Measurements from ENCODE around the gene ALB.

Gene ALB

DNA sequence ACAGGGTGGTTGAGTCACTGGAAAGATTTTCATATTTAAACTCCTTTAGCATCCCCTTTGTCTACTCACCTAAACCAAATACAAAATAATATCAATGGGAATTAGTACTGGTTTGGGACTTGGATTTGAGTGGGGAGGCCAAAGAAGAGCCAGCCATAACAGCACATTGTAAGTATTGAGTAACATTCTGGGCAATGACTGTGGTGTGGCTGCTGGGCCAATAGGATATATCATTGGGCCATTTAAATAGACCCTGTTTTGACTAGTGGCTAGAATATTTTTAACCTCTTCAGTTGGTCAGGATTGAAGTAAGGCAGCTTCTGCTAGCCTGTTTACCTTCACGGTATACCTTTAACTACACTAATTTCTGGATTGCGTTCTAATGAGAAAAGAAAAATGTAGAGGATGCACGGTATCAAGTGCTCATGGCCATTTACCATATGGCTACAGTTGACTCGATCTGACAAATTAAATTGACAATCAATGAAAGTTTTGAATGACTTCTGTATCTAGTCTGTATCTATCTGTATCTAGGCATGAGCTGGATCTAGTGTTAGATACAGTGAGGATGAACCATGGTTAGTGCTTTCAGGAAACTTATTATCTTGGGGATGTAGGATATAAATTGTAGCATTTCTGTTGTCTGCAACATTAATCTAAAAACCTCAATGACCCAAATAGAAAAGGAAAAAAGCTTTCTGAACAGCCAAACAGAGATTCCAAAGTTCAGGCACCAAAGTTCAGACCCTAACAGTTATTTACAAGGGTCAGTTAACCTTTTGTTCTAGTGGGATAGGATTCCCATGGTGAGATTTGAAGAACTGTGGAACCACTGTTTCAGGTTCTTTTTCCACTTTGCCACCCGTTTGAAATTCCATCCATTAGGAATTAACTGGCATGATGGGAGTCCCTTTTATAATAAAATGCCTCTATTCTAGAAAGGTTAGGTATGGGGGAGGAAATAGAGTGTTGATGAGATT lies 6.8 kb upstream of the ALB start:
- Mint-ChIP-seq H3K27ac (no peak overlapping the region), H3K27me3 (peaks cover 20% of the 10 kb centered on the region), H3K9me3 (no peaks in the 10 kb centered on the region), H3K36me3 (no peaks in the 10 kb centered on the region), H3K4me3 (no peak overlapping the region), H3K4me1 (no peaks in the 10 kb centered on the region)
- ATAC-seq = no peak

DNA sequence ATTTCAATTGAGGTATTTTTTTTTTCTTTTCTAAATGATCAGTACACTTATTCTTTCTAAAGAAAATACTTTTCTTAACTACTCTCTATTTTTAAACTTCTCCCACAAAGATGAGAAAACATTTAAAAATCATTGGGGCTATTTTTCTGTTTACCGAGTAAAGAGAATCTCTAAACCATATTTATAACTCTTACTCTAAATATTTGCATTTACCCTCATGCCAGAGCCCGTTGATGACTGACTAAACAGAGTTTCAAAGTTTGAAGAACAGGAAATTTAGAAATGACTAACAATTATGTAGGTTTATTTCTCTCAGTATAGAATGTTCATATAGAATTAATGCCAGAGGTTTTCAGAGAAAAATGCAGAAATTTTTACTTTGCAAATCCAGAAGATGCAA lies 2.7 kb upstream of the ALB start:
- Mint-ChIP-seq H3K27ac (no peak overlapping the region), H3K4me1 (no peaks in the 10 kb centered on the region), H3K4me3 (no peak overlapping the region), H3K27me3 (peaks cover 20% of the 10 kb centered on the region), H3K9me3 (no peaks in the 10 kb centered on the region), H3K36me3 (no peaks in the 10 kb centered on the region)
- ATAC-seq = no peak

DNA sequence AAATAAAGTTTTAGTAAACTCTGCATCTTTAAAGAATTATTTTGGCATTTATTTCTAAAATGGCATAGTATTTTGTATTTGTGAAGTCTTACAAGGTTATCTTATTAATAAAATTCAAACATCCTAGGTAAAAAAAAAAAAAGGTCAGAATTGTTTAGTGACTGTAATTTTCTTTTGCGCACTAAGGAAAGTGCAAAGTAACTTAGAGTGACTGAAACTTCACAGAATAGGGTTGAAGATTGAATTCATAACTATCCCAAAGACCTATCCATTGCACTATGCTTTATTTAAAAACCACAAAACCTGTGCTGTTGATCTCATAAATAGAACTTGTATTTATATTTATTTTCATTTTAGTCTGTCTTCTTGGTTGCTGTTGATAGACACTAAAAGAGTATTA lies 370 bp downstream of the ALB start:
- Mint-ChIP-seq H3K9me3 (no peaks in the 10 kb centered on the region), H3K4me3 (no peak overlapping the region)
- ATAC-seq = no peak

GRCh38 chr4:73405138-73405537 lies 1.1 kb downstream of the ALB start:
- no peak for ATAC-seq
- Mint-ChIP-seq H3K36me3 (no peaks in the 10 kb centered on the region), H3K4me1 (no peaks in the 10 kb centered on the region), H3K4me3 (no peak overlapping the region), H3K27me3 (no peaks in the 10 kb centered on the region), H3K9me3 (no peaks in the 10 kb centered on the region), H3K27ac (no peak overlapping the region)

More for the DNA sequence above, 370 bp downstream of the ALB start:
- Mint-ChIP-seq H3K27me3 (no peaks in the 10 kb centered on the region), H3K27ac (no peak overlapping the region), H3K4me1 (no peaks in the 10 kb centered on the region), H3K36me3 (no peaks in the 10 kb centered on the region)

DNA sequence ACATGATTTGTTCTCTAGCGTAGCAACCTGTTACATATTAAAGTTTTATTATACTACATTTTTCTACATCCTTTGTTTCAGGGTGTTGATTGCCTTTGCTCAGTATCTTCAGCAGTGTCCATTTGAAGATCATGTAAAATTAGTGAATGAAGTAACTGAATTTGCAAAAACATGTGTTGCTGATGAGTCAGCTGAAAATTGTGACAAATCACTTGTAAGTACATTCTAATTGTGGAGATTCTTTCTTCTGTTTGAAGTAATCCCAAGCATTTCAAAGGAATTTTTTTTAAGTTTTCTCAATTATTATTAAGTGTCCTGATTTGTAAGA lies 2.4 kb downstream of the ALB start:
- Mint-ChIP-seq H3K4me3 (no peak overlapping the region), H3K27ac (no peak overlapping the region), H3K9me3 (no peaks in the 10 kb centered on the region), H3K36me3 (no peaks in the 10 kb centered on the region), H3K27me3 (no peaks in the 10 kb centered on the region), H3K4me1 (no peaks in the 10 kb centered on the region)
- ATAC-seq = no peak

DNA sequence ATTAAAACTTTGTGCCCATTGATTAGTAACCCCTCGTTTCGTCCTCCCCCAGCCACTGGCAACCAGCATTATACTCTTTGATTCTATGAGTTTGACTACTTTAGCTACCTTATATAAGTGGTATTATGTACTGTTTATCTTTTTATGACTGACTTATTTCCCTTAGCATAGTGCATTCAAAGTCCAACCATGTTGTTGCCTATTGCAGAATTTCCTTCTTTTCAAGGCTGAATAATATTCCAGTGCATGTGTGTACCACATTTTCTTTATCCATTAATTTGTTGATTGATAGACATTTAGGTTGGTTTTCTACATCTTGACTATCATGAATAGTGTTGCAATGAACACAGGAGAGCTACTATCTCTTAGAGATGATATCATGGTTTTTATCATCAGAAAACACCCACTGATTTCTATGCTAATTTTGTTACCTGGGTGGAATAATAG lies 3.2 kb downstream of the ALB start:
- Mint-ChIP-seq H3K9me3 (no peaks in the 10 kb centered on the region), H3K27me3 (no peaks in the 10 kb centered on the region), H3K4me1 (no peaks in the 10 kb centered on the region), H3K4me3 (no peak overlapping the region), H3K27ac (no peak overlapping the region), H3K36me3 (no peaks in the 10 kb centered on the region)
- ATAC-seq = no peak

GRCh38 chr4:73408181-73408867 lies 4.2 kb downstream of the ALB start:
- H3K9me3 Mint-ChIP-seq = no peaks in the 10 kb centered on the region
- no peak overlapping the region for H3K4me3 Mint-ChIP-seq
- no peak overlapping the region for H3K27ac Mint-ChIP-seq
- H3K4me1 Mint-ChIP-seq = no peaks in the 10 kb centered on the region
- ATAC-seq = no peak
- H3K36me3 Mint-ChIP-seq = no peaks in the 10 kb centered on the region
- H3K27me3 Mint-ChIP-seq = no peaks in the 10 kb centered on the region

DNA sequence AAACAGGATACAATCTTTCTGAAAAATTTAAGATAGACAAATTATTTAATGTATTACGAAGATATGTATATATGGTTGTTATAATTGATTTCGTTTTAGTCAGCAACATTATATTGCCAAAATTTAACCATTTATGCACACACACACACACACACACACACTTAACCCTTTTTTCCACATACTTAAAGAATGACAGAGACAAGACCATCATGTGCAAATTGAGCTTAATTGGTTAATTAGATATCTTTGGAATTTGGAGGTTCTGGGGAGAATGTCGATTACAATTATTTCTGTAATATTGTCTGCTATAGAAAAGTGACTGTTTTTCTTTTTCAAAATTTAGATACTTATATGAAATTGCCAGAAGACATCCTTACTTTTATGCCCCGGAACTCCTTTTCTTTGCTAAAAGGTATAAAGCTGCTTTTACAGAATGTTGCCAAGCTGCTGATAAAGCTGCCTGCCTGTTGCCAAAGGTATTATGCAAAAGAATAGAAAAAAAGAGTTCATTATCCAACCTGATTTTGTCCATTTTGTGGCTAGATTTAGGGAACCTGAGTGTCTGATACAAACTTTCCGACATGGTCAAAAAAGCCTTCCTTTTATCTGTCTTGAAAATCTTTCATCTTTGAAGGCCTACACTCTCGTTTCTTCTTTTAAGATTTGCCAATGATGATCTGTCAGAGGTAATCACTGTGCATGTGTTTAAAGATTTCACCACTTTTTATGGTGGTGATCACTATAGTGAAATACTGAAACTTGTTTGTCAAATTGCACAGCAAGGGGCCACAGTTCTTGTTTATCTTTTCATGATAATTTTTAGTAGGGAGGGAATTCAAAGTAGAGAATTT lies 5.2 kb downstream of the ALB start:
- Mint-ChIP-seq H3K4me3 (no peak overlapping the region), H3K27me3 (no peaks in the 10 kb centered on the region), H3K27ac (no peak overlapping the region), H3K36me3 (no peaks in the 10 kb centered on the region), H3K9me3 (no peaks in the 10 kb centered on the region), H3K4me1 (no peaks in the 10 kb centered on the region)
- ATAC-seq = no peak

DNA sequence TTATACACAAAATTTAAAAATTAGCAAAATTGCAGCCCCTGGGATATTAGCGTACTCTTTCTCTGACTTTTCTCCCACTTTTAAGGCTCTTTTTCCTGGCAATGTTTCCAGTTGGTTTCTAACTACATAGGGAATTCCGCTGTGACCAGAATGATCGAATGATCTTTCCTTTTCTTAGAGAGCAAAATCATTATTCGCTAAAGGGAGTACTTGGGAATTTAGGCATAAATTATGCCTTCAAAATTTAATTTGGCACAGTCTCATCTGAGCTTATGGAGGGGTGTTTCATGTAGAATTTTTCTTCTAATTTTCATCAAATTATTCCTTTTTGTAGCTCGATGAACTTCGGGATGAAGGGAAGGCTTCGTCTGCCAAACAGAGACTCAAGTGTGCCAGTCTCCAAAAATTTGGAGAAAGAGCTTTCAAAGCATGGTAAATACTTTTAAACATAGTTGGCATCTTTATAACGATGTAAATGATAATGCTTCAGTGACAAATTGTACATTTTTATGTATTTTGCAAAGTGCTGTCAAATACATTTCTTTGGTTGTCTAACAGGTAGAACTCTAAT lies 6.0 kb downstream of the ALB start:
- no peaks in the 10 kb centered on the region for H3K4me1 Mint-ChIP-seq
- no peaks in the 10 kb centered on the region for H3K9me3 Mint-ChIP-seq
- H3K36me3 Mint-ChIP-seq = no peaks in the 10 kb centered on the region
- H3K27ac Mint-ChIP-seq = no peak overlapping the region
- H3K4me3 Mint-ChIP-seq = no peak overlapping the region
- ATAC-seq = no peak
- no peaks in the 10 kb centered on the region for H3K27me3 Mint-ChIP-seq

GRCh38 chr4:73410916-73411730 lies 7.0 kb downstream of the ALB start:
- H3K27ac Mint-ChIP-seq = no peak overlapping the region
- H3K27me3 Mint-ChIP-seq = no peaks in the 10 kb centered on the region
- no peaks in the 10 kb centered on the region for H3K4me1 Mint-ChIP-seq
- H3K36me3 Mint-ChIP-seq = no peaks in the 10 kb centered on the region
- H3K9me3 Mint-ChIP-seq = no peaks in the 10 kb centered on the region
- no peak for ATAC-seq
- H3K4me3 Mint-ChIP-seq = no peak overlapping the region

- no peaks in the 10 kb centered on the region for H3K27me3 Mint-ChIP-seq
These were observed 7.8 kb downstream of the ALB start for GRCh38 chr4:73411731-73412414.

DNA sequence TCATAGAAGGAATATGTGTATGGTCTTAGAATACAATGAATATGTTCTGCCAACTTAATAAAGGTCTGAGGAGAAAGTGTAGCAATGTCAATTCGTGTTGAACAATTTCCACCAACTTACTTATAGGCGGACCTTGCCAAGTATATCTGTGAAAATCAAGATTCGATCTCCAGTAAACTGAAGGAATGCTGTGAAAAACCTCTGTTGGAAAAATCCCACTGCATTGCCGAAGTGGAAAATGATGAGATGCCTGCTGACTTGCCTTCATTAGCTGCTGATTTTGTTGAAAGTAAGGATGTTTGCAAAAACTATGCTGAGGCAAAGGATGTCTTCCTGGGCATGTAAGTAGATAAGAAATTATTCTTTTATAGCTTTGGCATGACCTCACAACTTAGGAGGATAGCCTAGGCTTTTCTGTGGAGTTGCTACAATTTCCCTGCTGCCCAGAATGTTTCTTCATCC lies 9.2 kb downstream of the ALB start:
- H3K27me3 Mint-ChIP-seq = no peaks in the 10 kb centered on the region
- no peak overlapping the region for H3K4me3 Mint-ChIP-seq
- H3K36me3 Mint-ChIP-seq = no peaks in the 10 kb centered on the region
- H3K4me1 Mint-ChIP-seq = no peaks in the 10 kb centered on the region
- no peaks in the 10 kb centered on the region for H3K9me3 Mint-ChIP-seq
- no peak overlapping the region for H3K27ac Mint-ChIP-seq
- ATAC-seq = no peak

More at GRCh38 chr4:73411731-73412414, 7.8 kb downstream of the ALB start:
- no peaks in the 10 kb centered on the region for H3K9me3 Mint-ChIP-seq
- H3K4me1 Mint-ChIP-seq = no peaks in the 10 kb centered on the region
- H3K4me3 Mint-ChIP-seq = no peak overlapping the region
- ATAC-seq = no peak
- no peak overlapping the region for H3K27ac Mint-ChIP-seq
- H3K36me3 Mint-ChIP-seq = no peaks in the 10 kb centered on the region

DNA sequence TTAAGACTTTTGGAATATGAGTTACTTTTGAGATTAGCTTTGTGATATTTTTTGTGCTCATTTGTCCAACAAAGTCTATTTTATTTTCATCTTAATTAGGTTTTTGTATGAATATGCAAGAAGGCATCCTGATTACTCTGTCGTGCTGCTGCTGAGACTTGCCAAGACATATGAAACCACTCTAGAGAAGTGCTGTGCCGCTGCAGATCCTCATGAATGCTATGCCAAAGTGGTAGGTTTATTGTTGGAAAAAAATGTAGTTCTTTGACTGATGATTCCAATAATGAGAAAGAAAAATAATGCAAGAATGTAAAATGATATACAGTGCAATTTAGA lies 10.8 kb downstream of the ALB start:
- H3K27me3 Mint-ChIP-seq = peaks cover 8% of the 10 kb centered on the region
- H3K27ac Mint-ChIP-seq = no peak overlapping the region
- H3K36me3 Mint-ChIP-seq = no peaks in the 10 kb centered on the region
- ATAC-seq = no peak
- no peak overlapping the region for H3K4me3 Mint-ChIP-seq
- no peaks in the 10 kb centered on the region for H3K4me1 Mint-ChIP-seq
- no peaks in the 10 kb centered on the region for H3K9me3 Mint-ChIP-seq

- Mint-ChIP-seq H3K4me3 (no peak overlapping the region), H3K27me3 (peaks cover 8% of the 10 kb centered on the region), H3K36me3 (no peaks in the 10 kb centered on the region), H3K27ac (no peak overlapping the region), H3K9me3 (no peaks in the 10 kb centered on the region), H3K4me1 (no peaks in the 10 kb centered on the region)
- no peak for ATAC-seq
These were observed 11.7 kb downstream of the ALB start for GRCh38 chr4:73415807-73416238.
